Calu3 (cell line): ENCODE results near the gene CERT1. TPM values are rescaled to one million over a fixed set of nuclear protein-coding genes. Genes with fewer than 3 reads are reported as not detected.

ENCODE experiments used
- BruUV-seq: library from RNA; stranded (reverse); fragments of 400-500 nt; replicated peaks from 2 replicates; lab custom pipeline; 2021; lab: Mats Ljungman, UMichigan
- CTCF ChIA-PET: fragments of 300-600 bp; sonication (Branson Sonifier 250); formaldehyde crosslinking; loops from one replicate; lab custom pipeline; 2022; ENCODE audit warnings: antibody characterized with exemption; lab: Charles Lee
- DNase-seq: peaks from one replicate; pipeline ENCODE4 v3.0.0; 2022
- H3K27ac Mint-ChIP-seq: one replicate; pipeline ENCODE4 v1.8.0; 2022; ENCODE audit warnings: mixed read lengths; ENCODE audit not compliant: unreplicated experiment
- H3K27me3 Mint-ChIP-seq: one replicate; pipeline ENCODE4 v1.8.0; 2022; ENCODE audit warnings: mixed read lengths; ENCODE audit not compliant: unreplicated experiment
- H3K36me3 Mint-ChIP-seq: one replicate; pipeline ENCODE4 v1.8.0; 2022; ENCODE audit warnings: mild to moderate bottlenecking, moderate library complexity, mixed read lengths; ENCODE audit not compliant: insufficient read depth, unreplicated experiment
- H3K4me1 Mint-ChIP-seq: one replicate; pipeline ENCODE4 v1.8.0; 2022; ENCODE audit warnings: mild to moderate bottlenecking, low read depth, mixed read lengths; ENCODE audit not compliant: unreplicated experiment
- H3K4me3 Mint-ChIP-seq: one replicate; pipeline ENCODE4 v1.8.0; 2022; ENCODE audit warnings: mild to moderate bottlenecking, low read depth, moderate library complexity, mixed read lengths; ENCODE audit not compliant: unreplicated experiment
- H3K9me3 Mint-ChIP-seq: one replicate; pipeline ENCODE4 v1.8.0; 2022; ENCODE audit warnings: low read depth, mixed read lengths; ENCODE audit not compliant: unreplicated experiment
- intact Hi-C: fragments of 100-400 bp; cut with micrococcal nuclease; formaldehyde crosslinking; loops from one replicate; pipeline ENCODE4 v1.10.0; 2022; ENCODE audit not compliant: unreplicated experiment
- total RNA-seq: library from RNA; stranded (reverse); gene quantifications from 2 replicates; pipeline ENCODE4 v1.2.3, GENCODE V29; 2022
- TF ChIP-seq, protein P1 (sequence below): fragments of 200-600 bp; IDR thresholded peaks from one replicate; pipeline ENCODE4 v1.8.0; 2022; ENCODE audit warnings: antibody characterized with exemption; ENCODE audit not compliant: unreplicated experiment

The CERT1 gene
- total RNA-seq, 1 experiment from 2014 or later: 63.4 TPM

- CTCF ChIA-PET: no interaction called here
- DNase-seq: no peak
These were observed 72.7 kb downstream of the CERT1 start for GRCh38 chr5:75438722-75439121.

DNA sequence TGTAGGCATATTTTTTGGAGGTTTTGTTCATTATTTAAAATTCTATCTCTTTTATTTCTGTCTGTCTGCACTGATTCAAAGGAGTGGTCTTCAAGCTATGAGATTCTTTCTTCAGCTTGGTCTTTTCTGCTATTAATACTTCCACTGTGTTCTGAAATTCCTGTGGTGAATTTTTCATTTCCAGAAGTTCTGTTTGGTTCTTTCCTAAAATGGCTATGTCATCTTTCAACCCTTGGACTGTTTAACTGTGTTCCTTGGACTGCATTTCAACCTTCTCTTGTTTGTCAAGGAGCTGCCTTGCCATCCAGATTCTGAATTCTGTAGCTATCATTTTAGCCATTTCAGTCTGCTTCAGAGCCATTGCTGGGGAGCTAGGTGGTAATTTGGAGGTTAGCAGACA is 76.3 kb downstream of the CERT1 start:
- peak overlapping the region; percentile 30 for H3K27ac Mint-ChIP-seq
- H3K36me3 Mint-ChIP-seq: peaks cover 6% of the 10 kb centered on the region
- H3K9me3 Mint-ChIP-seq: no peaks in the 10 kb centered on the region
- no TSS peak for BruUV-seq
- intact Hi-C loops: loop anchor here (10.0 kb wide), 1 partner anchor 130 kb away; no protein-coding TSS in a partner anchor
- TF ChIP-seq, protein P1, sequence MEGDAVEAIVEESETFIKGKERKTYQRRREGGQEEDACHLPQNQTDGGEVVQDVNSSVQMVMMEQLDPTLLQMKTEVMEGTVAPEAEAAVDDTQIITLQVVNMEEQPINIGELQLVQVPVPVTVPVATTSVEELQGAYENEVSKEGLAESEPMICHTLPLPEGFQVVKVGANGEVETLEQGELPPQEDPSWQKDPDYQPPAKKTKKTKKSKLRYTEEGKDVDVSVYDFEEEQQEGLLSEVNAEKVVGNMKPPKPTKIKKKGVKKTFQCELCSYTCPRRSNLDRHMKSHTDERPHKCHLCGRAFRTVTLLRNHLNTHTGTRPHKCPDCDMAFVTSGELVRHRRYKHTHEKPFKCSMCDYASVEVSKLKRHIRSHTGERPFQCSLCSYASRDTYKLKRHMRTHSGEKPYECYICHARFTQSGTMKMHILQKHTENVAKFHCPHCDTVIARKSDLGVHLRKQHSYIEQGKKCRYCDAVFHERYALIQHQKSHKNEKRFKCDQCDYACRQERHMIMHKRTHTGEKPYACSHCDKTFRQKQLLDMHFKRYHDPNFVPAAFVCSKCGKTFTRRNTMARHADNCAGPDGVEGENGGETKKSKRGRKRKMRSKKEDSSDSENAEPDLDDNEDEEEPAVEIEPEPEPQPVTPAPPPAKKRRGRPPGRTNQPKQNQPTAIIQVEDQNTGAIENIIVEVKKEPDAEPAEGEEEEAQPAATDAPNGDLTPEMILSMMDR: no peak
- CTCF ChIA-PET: interaction anchor here (0.6 to 0.7 kb wide), 2 partner anchors 13 to 234 kb away, joined by 3 to 4 read pairs; no protein-coding TSS in a partner anchor
- no peak overlapping the region for H3K4me3 Mint-ChIP-seq
- peaks cover 32% of the 10 kb centered on the region for H3K4me1 Mint-ChIP-seq
- no peaks in the 10 kb centered on the region for H3K27me3 Mint-ChIP-seq
- no peak for DNase-seq

More at GRCh38 chr5:75438722-75439121, 72.7 kb downstream of the CERT1 start:
- BruUV-seq: no TSS peak
- intact Hi-C loops: loop anchor here (2.0 to 10.0 kb wide), 2 partner anchors 36 to 126 kb away; no protein-coding TSS in a partner anchor
- Mint-ChIP-seq H3K9me3 (peaks cover 6% of the 10 kb centered on the region), H3K4me1 (peaks cover 22% of the 10 kb centered on the region), H3K27me3 (no peaks in the 10 kb centered on the region), H3K36me3 (peaks cover 12% of the 10 kb centered on the region), H3K4me3 (no peak overlapping the region), H3K27ac (no peak overlapping the region)
- TF ChIP-seq, protein P1: no peak

DNA sequence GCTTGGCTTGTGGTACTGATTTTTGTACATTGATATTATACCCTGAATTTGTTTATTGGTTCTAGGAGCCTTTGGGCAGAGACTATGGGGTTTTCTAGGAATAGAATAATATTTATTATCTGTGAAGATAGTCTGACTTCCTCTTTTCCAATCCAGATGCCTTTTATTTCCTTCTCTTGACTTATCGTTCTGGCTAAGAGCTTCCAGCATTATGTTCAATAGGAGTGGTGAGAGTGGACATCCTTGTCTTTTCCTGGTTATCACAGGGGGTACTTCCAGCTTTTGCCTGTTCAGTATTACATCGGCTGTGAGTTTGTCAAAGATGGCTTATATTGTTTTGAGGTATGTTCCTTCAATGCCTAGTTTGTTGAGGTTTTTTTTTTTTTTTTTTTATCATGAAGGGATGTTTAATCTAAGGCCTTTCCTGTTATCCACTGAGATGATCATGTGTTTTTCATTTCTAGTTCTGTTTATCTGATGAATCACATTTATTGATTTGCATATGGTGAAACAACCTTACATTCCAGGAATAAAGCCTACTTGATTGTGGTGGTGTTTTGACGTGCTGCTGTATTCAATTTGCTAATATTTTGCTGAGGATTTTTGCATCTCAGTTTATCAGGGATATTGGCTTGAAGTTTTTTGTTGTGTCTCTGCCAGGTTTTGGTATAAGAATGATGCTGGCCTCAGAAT is 77.5 kb downstream of the CERT1 start:
- H3K27ac Mint-ChIP-seq: peak overlapping the region; percentile 67
- TF ChIP-seq, protein P1: no peak
- H3K9me3 Mint-ChIP-seq: no peaks in the 10 kb centered on the region
- no peaks in the 10 kb centered on the region for H3K27me3 Mint-ChIP-seq
- intact Hi-C loops: loop anchor here (10.0 kb wide), 1 partner anchor 131 kb away; no protein-coding TSS in a partner anchor
- H3K36me3 Mint-ChIP-seq: peaks cover 6% of the 10 kb centered on the region
- DNase-seq: no peak
- H3K4me3 Mint-ChIP-seq: no peak overlapping the region
- BruUV-seq: no TSS peak
- peaks cover 36% of the 10 kb centered on the region for H3K4me1 Mint-ChIP-seq
- CTCF ChIA-PET: interaction anchor here (0.6 to 0.7 kb wide), 3 partner anchors 15 to 48 kb away, joined by 3 read pairs; no protein-coding TSS in a partner anchor

DNA sequence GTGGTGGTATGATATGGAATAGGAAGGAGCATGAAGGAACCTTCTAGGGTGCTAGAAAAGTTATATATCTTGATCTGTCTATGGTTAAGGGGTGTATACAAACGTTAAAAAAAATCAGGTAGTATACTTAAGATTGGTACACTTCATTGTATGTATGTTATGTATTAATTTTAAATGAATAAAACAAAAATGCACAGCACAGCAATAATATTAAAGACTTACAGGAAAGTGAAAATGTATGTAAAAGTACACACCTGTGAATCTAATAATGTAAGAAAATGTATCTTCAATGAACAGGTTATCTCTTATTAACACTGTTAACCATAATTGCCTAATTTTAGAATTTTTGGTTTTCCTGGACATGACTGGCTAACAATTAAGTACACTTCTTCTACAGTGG is 97.2 kb downstream of the CERT1 start:
- Mint-ChIP-seq H3K27ac (no peak overlapping the region), H3K4me3 (no peak overlapping the region), H3K4me1 (no peaks in the 10 kb centered on the region), H3K9me3 (no peaks in the 10 kb centered on the region), H3K27me3 (no peaks in the 10 kb centered on the region), H3K36me3 (peaks cover 5% of the 10 kb centered on the region)
- no TSS peak for BruUV-seq
- intact Hi-C loops: loop anchor here (10.0 kb wide), 1 partner anchor 271 kb away; no protein-coding TSS in a partner anchor
- CTCF ChIA-PET: interaction anchor here (0.7 kb wide), 1 partner anchor 397 kb away, joined by 3 read pairs; no protein-coding TSS in a partner anchor
- no peak for DNase-seq
- TF ChIP-seq, protein P1: no peak
